Upper lobe of left lung (tissue), 6 donors: Measurements from ENCODE around the gene RAB3D. TPM values are rescaled to one million over a fixed set of nuclear protein-coding genes. Genes with fewer than 3 reads are reported as not detected.

Experiments
- ATAC-seq, 2 donors: fragments of 200-7000 bp; cut with Tn5 transposase; one replicate each; pipeline ENCODE4 v1.9.1; 2022; ENCODE audit warnings: mild to moderate bottlenecking in 2 of 2, moderate library complexity in 2 of 2; ENCODE audit not compliant: low FRiP score in 2 of 2
- DNase-seq, 2 donors: peaks; one replicate each; pipeline ENCODE4 v3.0.0-alpha.2; 2019 to 2020
- H3K27ac ChIP-seq, 4 donors: fragments of 200-600 bp; sonication (generic); one replicate each; pipeline ENCODE4 v1.5.1; 2016 to 2019
- H3K27me3 ChIP-seq, 4 donors: fragments of 200-600 bp; sonication (generic); one replicate each; pipeline ENCODE4 v1.5.1; 2017 to 2019
- H3K36me3 ChIP-seq, 4 donors: fragments of 200-600 bp; sonication (generic); one replicate each; pipeline ENCODE4 v1.5.1; 2016 to 2019
- H3K4me1 ChIP-seq, 4 donors: fragments of 200-600 bp; sonication (generic); one replicate each; pipeline ENCODE4 v1.5.1; 2018 to 2019
- H3K4me3 ChIP-seq, 4 donors: fragments of 200-600 bp; sonication (generic); one replicate each; pipeline ENCODE4 v1.5.1; 2017 to 2019; ENCODE audit warnings: mild to moderate bottlenecking in 2 of 4, moderate library complexity in 1 of 4
- H3K9me3 ChIP-seq, 4 donors: fragments of 200-600 bp; sonication (generic); one replicate each; pipeline ENCODE4 v1.5.1; 2018 to 2019
- CTCF ChIP-seq, 6 experiments: fragments of 450-650 bp in 4 of 6; fragments of 200-600 bp in 2 of 6; sonication (generic) in 2 of 6; IDR thresholded peaks; one replicate each; pipeline ENCODE4 v1.5.1; 2016 to 2019; ENCODE audit warnings: antibody characterized with exemption in 6 of 6
- EP300 ChIP-seq, 4 donors: sonication (generic); formaldehyde crosslinking; IDR thresholded peaks; one replicate each; pipeline ENCODE4 v1.5.1; 2017; ENCODE audit warnings: antibody characterized with exemption in 4 of 4, control low read depth in 2 of 4
- POLR2A ChIP-seq, 4 donors: fragments of 450-650 bp; IDR thresholded peaks; one replicate each; pipeline ENCODE4 v1.5.1; 2016 to 2017; ENCODE audit warnings: antibody characterized with exemption in 4 of 4, mild to moderate bottlenecking in 2 of 4
- POLR2AphosphoS5 ChIP-seq, 2 donors: sonication (generic); formaldehyde crosslinking; IDR thresholded peaks; one replicate each; pipeline ENCODE4 v1.5.1; 2017; ENCODE audit warnings: antibody characterized with exemption in 2 of 2
- WGBS, 2 donors: methylation state at CpG; one replicate each; pipeline ENCODE4 v1.1.5; 2017 to 2018; 5-methylcytosine and 5-hydroxymethylcytosine counted together
- total RNA-seq, 6 donors: library from RNA; depleted of rRNA in 4 of 6; stranded (reverse); fragments of >200 nt in 4 of 6; gene quantifications; one replicate each; pipeline versions ENCODE4 v1.1.0 to v1.2.1, GENCODE V29; 2016 to 2021
- donor health status: DM: no; HTN: no; CAD: no; lungs with moderate emphysema.
- donor health status: DM: no; HTN: yes; CAD: no; lungs with severe emphysema.

The RAB3D gene
- total RNA-seq, 6 donors from 2014 or later, result 22.6 to 59.2 (median 30.7) TPM

- Histone ChIP-seq H3K36me3 (no peaks in the 10 kb centered on the region), H3K27ac (peak overlapping the region in 2 of 4 donors; percentile 4 to 21), H3K9me3 (no peaks in the 10 kb centered on the region), H3K27me3 (no peaks in the 10 kb centered on the region), H3K4me3 (no peak overlapping the region), H3K4me1 (peaks cover 5 to 12% (median 8%) of the 10 kb centered on the region in 4 donors)
- 47 to 67% methylated on average over 5 of the region's 5 CpGs for WGBS, 2 donors
- DNase-seq (no peak), ATAC-seq (no peak)
- TF ChIP-seq POLR2AphosphoS5 (IDR thresholded peaks at IDR 0.05), result no peak
- TF ChIP-seq EP300 (IDR thresholded peaks at IDR 0.05), result no peak
- TF ChIP-seq POLR2A (IDR thresholded peaks at IDR 0.05), result no peak
- TF ChIP-seq CTCF (IDR thresholded peaks at IDR 0.05), result no peak
Measured at GRCh38 chr19:11279505-11280236, 59.8 kb downstream of the RAB3D start.

- Histone ChIP-seq H3K27me3 (no peaks in the 10 kb centered on the region), H3K4me3 (no peak overlapping the region), H3K4me1 (peaks cover 5 to 12% (median 8%) of the 10 kb centered on the region in 4 donors), H3K27ac (no peak overlapping the region), H3K9me3 (no peaks in the 10 kb centered on the region), H3K36me3 (no peaks in the 10 kb centered on the region)
- ATAC-seq, result no peak
- 45 to 51% methylated on average over 6 of the region's 6 CpGs for WGBS, 2 donors
- DNase-seq, result no peak
- no peak for TF ChIP-seq CTCF (IDR thresholded peaks at IDR 0.05)
- TF ChIP-seq EP300 (IDR thresholded peaks at IDR 0.05), result no peak
- TF ChIP-seq POLR2A (IDR thresholded peaks at IDR 0.05), result no peak
- no peak for TF ChIP-seq POLR2AphosphoS5 (IDR thresholded peaks at IDR 0.05)
Measured at GRCh38 chr19:11278670-11279069, 60.8 kb downstream of the RAB3D start.

GRCh38 chr19:11274533-11275086 is 64.8 kb downstream of the RAB3D start:
- no peaks in the 10 kb centered on the region for H3K9me3 ChIP-seq
- DNase-seq, result no peak
- H3K4me3 ChIP-seq, result no peak overlapping the region
- H3K27ac ChIP-seq, result no peak overlapping the region
- H3K4me1 ChIP-seq, result peaks cover under 1 to 10% (median 5%) of the 10 kb centered on the region in 4 donors
- WGBS, 2 donors, result 72% methylated on average over 4 of the region's 4 CpGs
- no peaks in the 10 kb centered on the region for H3K36me3 ChIP-seq
- no peaks in the 10 kb centered on the region for H3K27me3 ChIP-seq
- ATAC-seq, result no peak
- no peak for TF ChIP-seq EP300 (IDR thresholded peaks at IDR 0.05)
- no peak for TF ChIP-seq POLR2A (IDR thresholded peaks at IDR 0.05)
- no peak for TF ChIP-seq POLR2AphosphoS5 (IDR thresholded peaks at IDR 0.05)
- TF ChIP-seq CTCF (IDR thresholded peaks at IDR 0.05), result no peak

GRCh38 chr19:11273989-11274388 is 65.5 kb downstream of the RAB3D start:
- no peak for ATAC-seq
- no peak overlapping the region for H3K27ac ChIP-seq
- H3K4me1 ChIP-seq, result peaks cover 0 to 8% (median 3%) of the 10 kb centered on the region in 4 donors
- H3K36me3 ChIP-seq, result no peaks in the 10 kb centered on the region
- H3K4me3 ChIP-seq, result no peak overlapping the region
- no peaks in the 10 kb centered on the region for H3K9me3 ChIP-seq
- WGBS, 2 donors, result 77 to 84% methylated on average over 5 of the region's 5 CpGs
- no peaks in the 10 kb centered on the region for H3K27me3 ChIP-seq
- TF ChIP-seq POLR2AphosphoS5 (IDR thresholded peaks at IDR 0.05) (no peak), EP300 (IDR thresholded peaks at IDR 0.05) (no peak)
- DNase-seq, result no peak

- Histone ChIP-seq H3K9me3 (no peaks in the 10 kb centered on the region), H3K36me3 (no peaks in the 10 kb centered on the region), H3K4me3 (no peak overlapping the region), H3K27ac (no peak overlapping the region), H3K4me1 (peaks cover 5 to 11% (median 8%) of the 10 kb centered on the region in 4 donors), H3K27me3 (no peaks in the 10 kb centered on the region)
- no peak for ATAC-seq
- WGBS, 2 donors, result 57 to 69% methylated on average over 2 of the region's 2 CpGs
- TF ChIP-seq CTCF (IDR thresholded peaks at IDR 0.05) (no peak), POLR2A (IDR thresholded peaks at IDR 0.05) (no peak), POLR2AphosphoS5 (IDR thresholded peaks at IDR 0.05) (no peak), EP300 (IDR thresholded peaks at IDR 0.05) (no peak)
- DNase-seq, result no peak
Measured at GRCh38 chr19:11273296-11273695, 66.2 kb downstream of the RAB3D start.

Other genes starting within 250 kb of the RAB3D start
- 10 to 100 TPM in 1 of 6 donors, 1 to 10 TPM in 4, not detected in 1; 1.4 to 13.3 (median 2.1) TPM for gene SPC24, start 183.9 kb downstream of the RAB3D start, total RNA-seq
- gene KANK2, start 142.1 kb downstream of the RAB3D start, total RNA-seq, result 100 to 1,000 TPM; 144 to 295 (median 240) TPM
- 1 to 10 TPM in 1 of 6 donors, not detected in 5; 5.2 TPM for gene ANGPTL8, start 100.0 kb downstream of the RAB3D start, total RNA-seq
- 100 to 1,000 TPM in 3 of 6 donors, 10 to 100 TPM in 3; 34.5 to 203 (median 116) TPM for gene DOCK6, start 77.1 kb downstream of the RAB3D start, total RNA-seq
- gene TSPAN16, start 43.5 kb downstream of the RAB3D start, total RNA-seq, result not detected
- gene TMEM205, start 6.6 kb upstream of the RAB3D start, total RNA-seq, result 100 to 1,000 TPM in 3 of 6 donors, 10 to 100 TPM in 3; 85.9 to 260 (median 132) TPM
- 100 to 1,000 TPM in 1 of 6 donors, 10 to 100 TPM in 5; 17.5 to 176 (median 33.3) TPM for gene CCDC159, start 6.9 kb upstream of the RAB3D start, total RNA-seq
- gene PLPPR2, start 15.8 kb upstream of the RAB3D start, total RNA-seq, result 10 to 100 TPM; 10.8 to 53.8 (median 26.0) TPM
- 10 to 100 TPM in 1 of 6 donors, 1 to 10 TPM in 4, under 1 TPM in 1; 0.89 to 13.6 (median 3.7) TPM for gene SWSAP1, start 35.0 kb upstream of the RAB3D start, total RNA-seq
- 10 to 100 TPM in 4 of 6 donors, 1 to 10 TPM in 2; 7.5 to 45.1 (median 15.5) TPM for gene EPOR, start 44.7 kb upstream of the RAB3D start, total RNA-seq
- gene RGL3, start 79.7 kb upstream of the RAB3D start, total RNA-seq, result 100 to 1,000 TPM in 1 of 6 donors, 10 to 100 TPM in 5; 18.5 to 242 (median 44.6) TPM
- gene ODAD3, start 95.5 kb upstream of the RAB3D start, total RNA-seq, result 10 to 100 TPM in 1 of 6 donors, 1 to 10 TPM in 4, under 1 TPM in 1; 0.34 to 11.1 (median 4.1) TPM
- gene PRKCSH, start 96.0 kb upstream of the RAB3D start, total RNA-seq, result 100 to 1,000 TPM; 124 to 341 (median 187) TPM
- gene ELAVL3, start 141.4 kb upstream of the RAB3D start, total RNA-seq, result under 1 TPM in 1 of 6 donors, not detected in 5; 0.03 TPM
- gene ZNF653, start 166.2 kb upstream of the RAB3D start, total RNA-seq, result 10 to 100 TPM in 3 of 6 donors, 1 to 10 TPM in 3; 6.8 to 30.4 (median 10.3) TPM
- gene ECSIT, start 189.5 kb upstream of the RAB3D start, total RNA-seq, result 10 to 100 TPM; 32.1 to 77.5 (median 48.6) TPM
- 10 to 100 TPM in 5 of 6 donors, 1 to 10 TPM in 1; 3.1 to 47.9 (median 20.7) TPM for gene CNN1, start 199.2 kb upstream of the RAB3D start, total RNA-seq
- gene ELOF1, start 219.6 kb upstream of the RAB3D start, total RNA-seq, result 10 to 100 TPM; 21.0 to 58.3 (median 42.9) TPM
- gene ACP5, start 238.0 kb upstream of the RAB3D start, total RNA-seq, result 100 to 1,000 TPM; 169 to 650 (median 349) TPM